GM23338 (cell line): ENCODE data around the gene HMOX2.

ENCODE experiments used
- CREB1 ChIP-seq: fragments of 250-450 bp; sonication (Bioruptor Pico); IDR thresholded peaks from 2 replicates; pipeline ENCODE4 v1.5.0; 2020; ENCODE audit warnings: low read depth, mild to moderate bottlenecking, moderate library complexity
- EZH2 ChIP-seq: fragments of 200-600 bp; sonication (generic); IDR thresholded peaks from one replicate; pipeline ENCODE4 v1.8.0; 2017; ENCODE audit warnings: antibody characterized with exemption, mild to moderate bottlenecking, low read depth; ENCODE audit not compliant: unreplicated experiment
- EZH2phosphoT487 ChIP-seq: fragments of 200-600 bp; sonication (generic); IDR thresholded peaks from one replicate; pipeline ENCODE4 v1.8.1; 2018; ENCODE audit warnings: antibody characterized with exemption; ENCODE audit not compliant: unreplicated experiment
- JUNB ChIP-seq: IDR thresholded peaks from one replicate; pipeline ENCODE4 v1.6.1; 2016; ENCODE audit warnings: antibody characterized with exemption; ENCODE audit not compliant: unreplicated experiment
- POLR2AphosphoS5 ChIP-seq: IDR thresholded peaks from 2 replicates; pipeline ENCODE4 v1.6.1; 2016; ENCODE audit warnings: antibody characterized with exemption, low read depth
- STAT1 ChIP-seq: IDR thresholded peaks from one replicate; pipeline ENCODE4 v1.6.1; 2016; ENCODE audit warnings: antibody characterized with exemption; ENCODE audit not compliant: unreplicated experiment
- ZNF331 ChIP-seq: fragments of 250-450 bp; sonication (Bioruptor Pico); IDR thresholded peaks from 2 replicates; pipeline ENCODE4 v1.5.0; 2020; ENCODE audit warnings: low read depth, mild to moderate bottlenecking, moderate library complexity
- TF ChIP-seq, protein P1 (sequence below), 2 experiments: fragments of 200-600 bp in 1 of 2; sonication (generic) in 1 of 2; conservative IDR thresholded peaks; 2 replicates each; pipeline versions ENCODE4 v1.5.1 to v1.6.1; 2016 to 2017; ENCODE audit warnings: antibody characterized with exemption in 2 of 2, low read depth in 2 of 2, mild to moderate bottlenecking in 2 of 2, moderate library complexity in 1 of 2
- TF ChIP-seq, protein P2 (sequence below): IDR thresholded peaks from 2 replicates; pipeline ENCODE4 v1.6.1; 2016; ENCODE audit warnings: antibody characterized with exemption
- TF ChIP-seq, protein P3 (sequence below): IDR thresholded peaks from one replicate; pipeline ENCODE4 v1.6.1; 2018; ENCODE audit warnings: antibody characterized with exemption; ENCODE audit not compliant: unreplicated experiment

GRCh38 chr16:4532238-4532637 is 56.0 kb downstream of the HMOX2 start:
- TF ChIP-seq, protein P1, sequence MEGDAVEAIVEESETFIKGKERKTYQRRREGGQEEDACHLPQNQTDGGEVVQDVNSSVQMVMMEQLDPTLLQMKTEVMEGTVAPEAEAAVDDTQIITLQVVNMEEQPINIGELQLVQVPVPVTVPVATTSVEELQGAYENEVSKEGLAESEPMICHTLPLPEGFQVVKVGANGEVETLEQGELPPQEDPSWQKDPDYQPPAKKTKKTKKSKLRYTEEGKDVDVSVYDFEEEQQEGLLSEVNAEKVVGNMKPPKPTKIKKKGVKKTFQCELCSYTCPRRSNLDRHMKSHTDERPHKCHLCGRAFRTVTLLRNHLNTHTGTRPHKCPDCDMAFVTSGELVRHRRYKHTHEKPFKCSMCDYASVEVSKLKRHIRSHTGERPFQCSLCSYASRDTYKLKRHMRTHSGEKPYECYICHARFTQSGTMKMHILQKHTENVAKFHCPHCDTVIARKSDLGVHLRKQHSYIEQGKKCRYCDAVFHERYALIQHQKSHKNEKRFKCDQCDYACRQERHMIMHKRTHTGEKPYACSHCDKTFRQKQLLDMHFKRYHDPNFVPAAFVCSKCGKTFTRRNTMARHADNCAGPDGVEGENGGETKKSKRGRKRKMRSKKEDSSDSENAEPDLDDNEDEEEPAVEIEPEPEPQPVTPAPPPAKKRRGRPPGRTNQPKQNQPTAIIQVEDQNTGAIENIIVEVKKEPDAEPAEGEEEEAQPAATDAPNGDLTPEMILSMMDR (conservative IDR thresholded peaks at IDR 0.05; ENCODE audit: low read depth in 2 of 2): no peak
- no peak for TF ChIP-seq POLR2AphosphoS5
- no peak for TF ChIP-seq EZH2phosphoT487
- no peak for TF ChIP-seq CREB1
- TF ChIP-seq, protein P2, sequence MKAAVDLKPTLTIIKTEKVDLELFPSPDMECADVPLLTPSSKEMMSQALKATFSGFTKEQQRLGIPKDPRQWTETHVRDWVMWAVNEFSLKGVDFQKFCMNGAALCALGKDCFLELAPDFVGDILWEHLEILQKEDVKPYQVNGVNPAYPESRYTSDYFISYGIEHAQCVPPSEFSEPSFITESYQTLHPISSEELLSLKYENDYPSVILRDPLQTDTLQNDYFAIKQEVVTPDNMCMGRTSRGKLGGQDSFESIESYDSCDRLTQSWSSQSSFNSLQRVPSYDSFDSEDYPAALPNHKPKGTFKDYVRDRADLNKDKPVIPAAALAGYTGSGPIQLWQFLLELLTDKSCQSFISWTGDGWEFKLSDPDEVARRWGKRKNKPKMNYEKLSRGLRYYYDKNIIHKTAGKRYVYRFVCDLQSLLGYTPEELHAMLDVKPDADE: no peak
- TF ChIP-seq JUNB: no peak
- no peak for TF ChIP-seq EZH2
- no peak for TF ChIP-seq STAT1
- TF ChIP-seq, protein P3, sequence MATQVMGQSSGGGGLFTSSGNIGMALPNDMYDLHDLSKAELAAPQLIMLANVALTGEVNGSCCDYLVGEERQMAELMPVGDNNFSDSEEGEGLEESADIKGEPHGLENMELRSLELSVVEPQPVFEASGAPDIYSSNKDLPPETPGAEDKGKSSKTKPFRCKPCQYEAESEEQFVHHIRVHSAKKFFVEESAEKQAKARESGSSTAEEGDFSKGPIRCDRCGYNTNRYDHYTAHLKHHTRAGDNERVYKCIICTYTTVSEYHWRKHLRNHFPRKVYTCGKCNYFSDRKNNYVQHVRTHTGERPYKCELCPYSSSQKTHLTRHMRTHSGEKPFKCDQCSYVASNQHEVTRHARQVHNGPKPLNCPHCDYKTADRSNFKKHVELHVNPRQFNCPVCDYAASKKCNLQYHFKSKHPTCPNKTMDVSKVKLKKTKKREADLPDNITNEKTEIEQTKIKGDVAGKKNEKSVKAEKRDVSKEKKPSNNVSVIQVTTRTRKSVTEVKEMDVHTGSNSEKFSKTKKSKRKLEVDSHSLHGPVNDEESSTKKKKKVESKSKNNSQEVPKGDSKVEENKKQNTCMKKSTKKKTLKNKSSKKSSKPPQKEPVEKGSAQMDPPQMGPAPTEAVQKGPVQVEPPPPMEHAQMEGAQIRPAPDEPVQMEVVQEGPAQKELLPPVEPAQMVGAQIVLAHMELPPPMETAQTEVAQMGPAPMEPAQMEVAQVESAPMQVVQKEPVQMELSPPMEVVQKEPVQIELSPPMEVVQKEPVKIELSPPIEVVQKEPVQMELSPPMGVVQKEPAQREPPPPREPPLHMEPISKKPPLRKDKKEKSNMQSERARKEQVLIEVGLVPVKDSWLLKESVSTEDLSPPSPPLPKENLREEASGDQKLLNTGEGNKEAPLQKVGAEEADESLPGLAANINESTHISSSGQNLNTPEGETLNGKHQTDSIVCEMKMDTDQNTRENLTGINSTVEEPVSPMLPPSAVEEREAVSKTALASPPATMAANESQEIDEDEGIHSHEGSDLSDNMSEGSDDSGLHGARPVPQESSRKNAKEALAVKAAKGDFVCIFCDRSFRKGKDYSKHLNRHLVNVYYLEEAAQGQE: no peak
- no peak for TF ChIP-seq ZNF331 (CRISPR knock-in tag)
